HG03565 (cell line): ENCODE measurements around the gene GLUL.
"Not testable (repeated sequence)": the region's sequence is repeated elsewhere in the genome, so short reads cannot be mapped to it uniquely, and the experiment has no call there.

Source experiments
- ATAC-seq: cut with Tn5 transposase; IDR thresholded peaks from one replicate; pipeline ENCODE4 v1.9.1; 2021; ENCODE audit warnings: mild to moderate bottlenecking, moderate library complexity; ENCODE audit not compliant: unreplicated experiment

GLUL gene

GRCh38 chr1:182395906-182396305 is 4.3 kb upstream of the GLUL start:
- no peak for ATAC-seq

GRCh38 chr1:182394055-182394775 is 2.6 kb upstream of the GLUL start:
- no peak for ATAC-seq

- ATAC-seq, result no peak
Observed at GRCh38 chr1:182392050-182393028, 749 bp upstream of the GLUL start.

GRCh38 chr1:182391028-182391361 is 595 bp downstream of the GLUL start:
- no peak for ATAC-seq

GRCh38 chr1:182389619-182390047 is 2.0 kb downstream of the GLUL start:
- ATAC-seq, result no peak

- no peak for ATAC-seq
Observed at GRCh38 chr1:182388392-182389134, 3.0 kb downstream of the GLUL start.

- ATAC-seq, result no peak
Observed at GRCh38 chr1:182387566-182387965, 4.0 kb downstream of the GLUL start.

GRCh38 chr1:182386980-182387379 is 4.6 kb downstream of the GLUL start:
- no peak for ATAC-seq

GRCh38 chr1:182385885-182386853 is 5.4 kb downstream of the GLUL start:
- no peak for ATAC-seq

- no peak for ATAC-seq
Observed at GRCh38 chr1:182384387-182384960, 7.1 kb downstream of the GLUL start.

GRCh38 chr1:182383934-182384333 is 7.7 kb downstream of the GLUL start:
- no peak for ATAC-seq

- no peak for ATAC-seq
Observed at GRCh38 chr1:182383037-182383661, 8.4 kb downstream of the GLUL start.

GRCh38 chr1:182381962-182382819 is 9.4 kb downstream of the GLUL start:
- no peak for ATAC-seq

- no peak for ATAC-seq
Observed at GRCh38 chr1:182380199-182380598, 11.4 kb downstream of the GLUL start.

- ATAC-seq, result not testable (repeated sequence)
Observed at GRCh38 chr1:182379781-182380180, 11.8 kb downstream of the GLUL start.

- ATAC-seq, result no peak
Observed at GRCh38 chr1:182376936-182377574, 14.5 kb downstream of the GLUL start.

- no peak for ATAC-seq
Observed at GRCh38 chr1:182374101-182374834, 17.3 kb downstream of the GLUL start.
